ENCODE measurements around the gene IDUA. TPM values are rescaled to one million over a fixed set of nuclear protein-coding genes. Genes with fewer than 3 reads are reported as not detected.

IDUA gene
- total and polyA plus RNA-seq, 7 donors = 1.2 to 15.2 (median 7.3) TPM

DNA sequence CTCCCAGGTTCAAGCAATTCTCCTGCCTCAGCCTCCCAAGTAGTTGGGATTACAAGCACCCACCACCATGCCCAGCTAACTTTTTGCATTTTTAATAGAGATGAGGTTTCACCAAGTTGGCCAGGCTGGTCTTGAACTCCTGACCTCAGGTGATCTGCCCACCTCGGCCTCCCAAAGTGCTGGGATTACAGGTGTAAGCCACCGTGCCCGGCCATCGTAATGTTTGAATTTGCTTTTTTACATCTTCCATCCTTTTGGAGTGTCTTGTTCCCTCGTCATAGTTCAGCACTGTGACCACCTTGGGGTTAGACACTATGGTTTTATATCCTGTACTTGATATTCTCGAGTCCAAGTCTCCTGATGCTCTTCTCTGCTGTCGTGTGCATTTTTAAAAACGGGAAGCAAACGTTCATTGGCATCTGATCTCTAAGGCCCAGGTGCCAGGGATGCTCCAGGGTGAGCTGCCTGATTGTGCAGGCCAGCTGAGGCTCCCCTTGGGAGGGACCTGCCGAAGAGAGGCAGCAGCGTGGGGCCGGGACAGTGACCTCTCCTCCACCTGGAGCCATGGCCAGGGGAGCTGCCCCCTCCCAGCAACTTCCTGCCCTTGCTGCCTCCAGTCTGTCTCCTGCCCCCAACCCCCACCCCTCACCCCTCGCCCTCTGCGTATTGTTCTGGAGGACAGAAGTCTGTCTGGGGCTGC lies 30.2 kb upstream of the IDUA start:
- Histone ChIP-seq H3K9me3 (no peaks in the 10 kb centered on the region), H3K4me3 (no peak overlapping the region), H3K27ac (no peak overlapping the region), H3K4me1 (no peaks in the 10 kb centered on the region), H3K36me3 (peaks cover 0 to 56% (median 17%) of the 10 kb centered on the region in 4 donors), H3K27me3 (no peaks in the 10 kb centered on the region)
- TF ChIP-seq, protein P1, sequence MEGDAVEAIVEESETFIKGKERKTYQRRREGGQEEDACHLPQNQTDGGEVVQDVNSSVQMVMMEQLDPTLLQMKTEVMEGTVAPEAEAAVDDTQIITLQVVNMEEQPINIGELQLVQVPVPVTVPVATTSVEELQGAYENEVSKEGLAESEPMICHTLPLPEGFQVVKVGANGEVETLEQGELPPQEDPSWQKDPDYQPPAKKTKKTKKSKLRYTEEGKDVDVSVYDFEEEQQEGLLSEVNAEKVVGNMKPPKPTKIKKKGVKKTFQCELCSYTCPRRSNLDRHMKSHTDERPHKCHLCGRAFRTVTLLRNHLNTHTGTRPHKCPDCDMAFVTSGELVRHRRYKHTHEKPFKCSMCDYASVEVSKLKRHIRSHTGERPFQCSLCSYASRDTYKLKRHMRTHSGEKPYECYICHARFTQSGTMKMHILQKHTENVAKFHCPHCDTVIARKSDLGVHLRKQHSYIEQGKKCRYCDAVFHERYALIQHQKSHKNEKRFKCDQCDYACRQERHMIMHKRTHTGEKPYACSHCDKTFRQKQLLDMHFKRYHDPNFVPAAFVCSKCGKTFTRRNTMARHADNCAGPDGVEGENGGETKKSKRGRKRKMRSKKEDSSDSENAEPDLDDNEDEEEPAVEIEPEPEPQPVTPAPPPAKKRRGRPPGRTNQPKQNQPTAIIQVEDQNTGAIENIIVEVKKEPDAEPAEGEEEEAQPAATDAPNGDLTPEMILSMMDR (IDR thresholded peaks at IDR 0.05) = no peak
- TF ChIP-seq POLR2A (IDR thresholded peaks at IDR 0.05) = no peak
- no peak for TF ChIP-seq EP300 (IDR thresholded peaks at IDR 0.05)
- TF ChIP-seq POLR2AphosphoS5 (IDR thresholded peaks at IDR 0.05) = no peak
- intact Hi-C loops (cut with DNase I) = no loop called here
- WGBS, 2 donors = 81 to 90% methylated on average over 14 of the region's 14 CpGs
- DNase-seq = peak; percentile 27

DNA sequence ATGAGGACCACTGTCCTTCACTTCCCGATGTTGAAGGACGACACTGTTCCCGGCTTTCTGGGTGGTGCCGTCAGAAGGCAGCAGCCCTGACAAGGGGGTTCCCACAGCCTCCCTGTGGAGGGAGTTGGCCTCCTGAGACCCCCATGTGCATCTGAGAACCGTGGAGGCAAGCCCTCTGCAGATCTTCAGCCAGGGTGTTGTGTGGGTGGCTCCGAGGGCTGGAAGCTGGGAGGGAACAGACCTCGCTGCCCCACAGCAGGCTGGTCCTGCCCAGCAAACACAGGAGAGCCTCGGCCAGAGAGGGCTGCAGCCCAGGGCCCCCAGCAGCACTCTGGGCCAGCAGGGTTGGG lies 29.6 kb upstream of the IDUA start:
- peak; percentile 56 for DNase-seq
- TF ChIP-seq, protein P1 (IDR thresholded peaks at IDR 0.05) = no peak
- no peak for TF ChIP-seq POLR2A (IDR thresholded peaks at IDR 0.05)
- TF ChIP-seq EP300 (IDR thresholded peaks at IDR 0.05) = no peak
- TF ChIP-seq POLR2AphosphoS5 (IDR thresholded peaks at IDR 0.05) = no peak
- no peaks in the 10 kb centered on the region for H3K27me3 ChIP-seq
- no peak overlapping the region for H3K4me3 ChIP-seq
- intact Hi-C loops (cut with DNase I) = no loop called here
- no peaks in the 10 kb centered on the region for H3K4me1 ChIP-seq
- peaks cover 0 to 57% (median 20%) of the 10 kb centered on the region in 4 donors for H3K36me3 ChIP-seq
- no peaks in the 10 kb centered on the region for H3K9me3 ChIP-seq
- no peak overlapping the region for H3K27ac ChIP-seq
- 80 to 82% methylated on average over 8 of the region's 8 CpGs for WGBS, 2 donors

DNA sequence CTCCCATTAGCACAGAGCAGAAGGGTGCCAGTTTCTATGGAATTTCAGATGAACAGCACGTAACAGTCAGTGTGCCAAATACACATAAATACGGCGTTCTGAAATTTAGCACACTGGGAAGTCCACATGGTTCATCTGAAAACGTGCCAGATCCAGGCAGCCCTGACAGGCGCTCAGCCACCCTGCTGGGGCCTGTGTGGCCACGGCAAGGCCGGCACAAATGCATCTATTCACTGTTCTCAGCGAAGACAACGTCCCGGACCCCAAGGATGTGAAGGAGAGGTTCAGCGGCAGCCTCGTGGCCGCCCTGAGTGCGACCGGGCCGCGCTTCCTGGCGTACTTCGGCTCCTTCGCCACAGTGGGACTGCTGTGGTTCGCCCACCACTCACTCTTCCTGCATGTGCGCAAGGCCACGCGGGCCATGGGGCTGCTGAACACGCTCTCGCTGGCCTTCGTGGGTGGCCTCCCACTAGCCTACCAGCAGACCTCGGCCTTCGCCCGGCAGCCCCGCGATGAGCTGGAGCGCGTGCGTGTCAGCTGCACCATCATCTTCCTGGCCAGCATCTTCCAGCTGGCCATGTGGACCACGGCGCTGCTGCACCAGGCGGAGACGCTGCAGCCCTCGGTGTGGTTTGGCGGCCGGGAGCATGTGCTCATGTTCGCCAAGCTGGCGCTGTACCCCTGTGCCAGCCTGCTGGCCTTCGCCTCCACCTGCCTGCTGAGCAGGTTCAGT lies 29.1 kb upstream of the IDUA start:
- no peaks in the 10 kb centered on the region for H3K27me3 ChIP-seq
- intact Hi-C loops (cut with DNase I) = no loop called here
- peak; percentile 49 for DNase-seq
- no peaks in the 10 kb centered on the region for H3K4me1 ChIP-seq
- H3K4me3 ChIP-seq = no peak overlapping the region
- H3K9me3 ChIP-seq = no peaks in the 10 kb centered on the region
- H3K36me3 ChIP-seq = peaks cover 0 to 62% (median 22%) of the 10 kb centered on the region in 4 donors
- WGBS, 2 donors = 95% methylated on average over 45 of the region's 45 CpGs
- TF ChIP-seq POLR2A (IDR thresholded peaks at IDR 0.05) (no peak), EP300 (IDR thresholded peaks at IDR 0.05) (no peak), POLR2AphosphoS5 (IDR thresholded peaks at IDR 0.05) (no peak)
- TF ChIP-seq, protein P1 (IDR thresholded peaks at IDR 0.05) = no peak
- no peak overlapping the region for H3K27ac ChIP-seq

DNA sequence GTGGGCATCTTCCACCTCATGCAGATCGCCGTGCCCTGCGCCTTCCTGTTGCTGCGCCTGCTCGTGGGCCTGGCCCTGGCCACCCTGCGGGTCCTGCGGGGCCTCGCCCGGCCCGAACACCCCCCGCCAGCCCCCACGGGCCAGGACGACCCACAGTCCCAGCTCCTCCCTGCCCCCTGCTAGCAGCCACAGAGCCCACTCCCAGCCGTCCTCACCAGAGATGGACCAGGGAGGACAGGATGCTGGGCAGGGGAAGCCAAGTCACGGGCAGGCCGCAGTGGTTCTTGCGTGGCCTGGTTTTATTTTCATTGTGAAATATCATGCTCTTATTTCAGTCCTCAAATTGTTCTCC lies 28.6 kb upstream of the IDUA start:
- no peaks in the 10 kb centered on the region for H3K27me3 ChIP-seq
- peaks cover 0 to 62% (median 19%) of the 10 kb centered on the region in 4 donors for H3K36me3 ChIP-seq
- no peak overlapping the region for H3K4me3 ChIP-seq
- DNase-seq = peak; percentile 56
- WGBS, 2 donors = 90 to 95% methylated on average over 17 of the region's 17 CpGs
- intact Hi-C loops (cut with DNase I) = no loop called here
- H3K9me3 ChIP-seq = no peaks in the 10 kb centered on the region
- no peaks in the 10 kb centered on the region for H3K4me1 ChIP-seq
- H3K27ac ChIP-seq = no peak overlapping the region
- TF ChIP-seq EP300 (IDR thresholded peaks at IDR 0.05) (no peak), POLR2AphosphoS5 (IDR thresholded peaks at IDR 0.05) (no peak), POLR2A (IDR thresholded peaks at IDR 0.05) (no peak)
- TF ChIP-seq, protein P1 (IDR thresholded peaks at IDR 0.05) = no peak
